HEK293 (cell line): Measurements from ENCODE around the gene ZNF680.

Source experiments
- CTCF ChIP-seq: fragments of 450-650 bp; formaldehyde crosslinking; IDR thresholded peaks from 2 replicates; pipeline ENCODE4 v1.5.1; 2016; ENCODE audit warnings: missing biosample characterization, missing genetic modification characterization
- GFI1B ChIP-seq: fragments of 450-650 bp; formaldehyde crosslinking; IDR thresholded peaks from 2 replicates; pipeline ENCODE4 v1.5.1; 2016; ENCODE audit warnings: missing biosample characterization, missing genetic modification characterization
- IKZF3 ChIP-seq: fragments of 450-650 bp; IDR thresholded peaks from 2 replicates; pipeline ENCODE4 v1.5.0; 2018; ENCODE audit warnings: missing biosample characterization, mild to moderate bottlenecking, missing genetic modification characterization, moderate library complexity
- YY1 ChIP-seq: fragments of 450-650 bp; formaldehyde crosslinking; IDR thresholded peaks from 2 replicates; pipeline ENCODE4 v1.5.1; 2018; ENCODE audit warnings: missing biosample characterization, missing genetic modification characterization
- ZBTB10 ChIP-seq: fragments of 450-650 bp; formaldehyde crosslinking; IDR thresholded peaks from 2 replicates; pipeline ENCODE4 v1.5.1; 2016; ENCODE audit warnings: missing biosample characterization, missing genetic modification characterization
- ZBTB8A ChIP-seq: fragments of 450-650 bp; formaldehyde crosslinking; IDR thresholded peaks from 2 replicates; pipeline ENCODE4 v1.5.1; 2016; ENCODE audit warnings: missing biosample characterization, missing genetic modification characterization
- ZEB2 ChIP-seq: fragments of 450-650 bp; formaldehyde crosslinking; IDR thresholded peaks from 2 replicates; pipeline ENCODE4 v1.5.1; 2016; ENCODE audit warnings: missing biosample characterization, missing genetic modification characterization
- ZFP3 ChIP-seq: fragments of 450-650 bp; formaldehyde crosslinking; IDR thresholded peaks from 2 replicates; pipeline ENCODE4 v1.5.1; 2016; ENCODE audit warnings: low read depth, missing biosample characterization, missing genetic modification characterization
- ZNF140 ChIP-seq: fragments of 450-650 bp; formaldehyde crosslinking; IDR thresholded peaks from 2 replicates; pipeline ENCODE4 v1.5.1; 2016; ENCODE audit warnings: missing biosample characterization, missing genetic modification characterization
- ZNF248 ChIP-seq: fragments of 450-650 bp; formaldehyde crosslinking; IDR thresholded peaks from 2 replicates; pipeline ENCODE4 v1.5.1; 2017; ENCODE audit warnings: missing biosample characterization, missing genetic modification characterization
- ZNF324 ChIP-seq: fragments of 450-650 bp; formaldehyde crosslinking; IDR thresholded peaks from 2 replicates; pipeline ENCODE4 v1.5.1; 2016; ENCODE audit warnings: missing biosample characterization, missing genetic modification characterization
- ZNF350 ChIP-seq: fragments of 450-650 bp; formaldehyde crosslinking; IDR thresholded peaks from 2 replicates; pipeline ENCODE4 v1.5.0; 2017; ENCODE audit warnings: missing biosample characterization, mild to moderate bottlenecking, missing genetic modification characterization
- ZNF416 ChIP-seq: fragments of 450-650 bp; formaldehyde crosslinking; IDR thresholded peaks from 2 replicates; pipeline ENCODE4 v1.5.1; 2016; ENCODE audit warnings: missing biosample characterization, missing genetic modification characterization
- ZSCAN18 ChIP-seq: fragments of 450-650 bp; formaldehyde crosslinking; IDR thresholded peaks from 2 replicates; pipeline ENCODE4 v1.5.1; 2016; ENCODE audit warnings: missing biosample characterization, missing genetic modification characterization

- TF ChIP-seq ZBTB10: no peak
- TF ChIP-seq YY1 (tag by site-specific recombination): no peak
- TF ChIP-seq CTCF (tag by site-specific recombination): no peak
- no peak for TF ChIP-seq ZNF140 (tag by site-specific recombination)
- no peak for TF ChIP-seq ZBTB8A (tag by site-specific recombination)
- TF ChIP-seq ZNF248: no peak
- TF ChIP-seq ZSCAN18 (tag by site-specific recombination): no peak
- no peak for TF ChIP-seq ZNF416 (tag by site-specific recombination)
- TF ChIP-seq ZNF324: no peak
- TF ChIP-seq ZEB2: no peak
- TF ChIP-seq ZNF350 (tag by site-specific recombination): no peak
- TF ChIP-seq GFI1B (tag by site-specific recombination): no peak
- TF ChIP-seq ZFP3: no peak
- TF ChIP-seq IKZF3 (tag by site-specific recombination): no peak
Measured at GRCh38 chr7:64608116-64608910, 45.4 kb upstream of the ZNF680 start.
